HG03064 (cell line): ENCODE data around the gene CCDC150.
"Not testable (repeated sequence)": the region's sequence is repeated elsewhere in the genome, so short reads cannot be mapped to it uniquely, and the experiment has no call there.

Source experiments
- ATAC-seq: cut with Tn5 transposase; IDR thresholded peaks from one replicate; pipeline ENCODE4 v1.9.1; 2021; ENCODE audit warnings: low read depth; ENCODE audit not compliant: unreplicated experiment

CCDC150 gene

GRCh38 chr2:196630531-196630930 is 9.0 kb upstream of the CCDC150 start:
- no peak for ATAC-seq

- ATAC-seq: no peak
These were observed 4.4 kb upstream of the CCDC150 start for GRCh38 chr2:196635156-196635555.

GRCh38 chr2:196638765-196639164 is 750 bp upstream of the CCDC150 start:
- ATAC-seq: no peak

- peak; percentile 1 for ATAC-seq
These were observed 575 bp downstream of the CCDC150 start for GRCh38 chr2:196640031-196640548.

- ATAC-seq: no peak
These were observed 9.7 kb downstream of the CCDC150 start for GRCh38 chr2:196649202-196649601.

GRCh38 chr2:196651387-196652094 is 12.0 kb downstream of the CCDC150 start:
- no peak for ATAC-seq

- ATAC-seq: no peak
These were observed 13.4 kb downstream of the CCDC150 start for GRCh38 chr2:196652869-196653268.

- ATAC-seq: no peak
These were observed 14.3 kb downstream of the CCDC150 start for GRCh38 chr2:196653843-196654242.

- no peak for ATAC-seq
These were observed 16.2 kb downstream of the CCDC150 start for GRCh38 chr2:196655761-196656160.

- no peak for ATAC-seq
These were observed 17.8 kb downstream of the CCDC150 start for GRCh38 chr2:196657333-196657732.

GRCh38 chr2:196659844-196660243 is 20.3 kb downstream of the CCDC150 start:
- ATAC-seq: no peak

- no peak for ATAC-seq
These were observed 20.7 kb downstream of the CCDC150 start for GRCh38 chr2:196660244-196660643.

GRCh38 chr2:196670342-196670741 is 30.8 kb downstream of the CCDC150 start:
- no peak for ATAC-seq

GRCh38 chr2:196675963-196676362 is 36.4 kb downstream of the CCDC150 start:
- ATAC-seq: no peak

- ATAC-seq: no peak
These were observed 37.9 kb downstream of the CCDC150 start for GRCh38 chr2:196677404-196677803.

- no peak for ATAC-seq
These were observed 39.9 kb downstream of the CCDC150 start for GRCh38 chr2:196679368-196679767.

- no peak for ATAC-seq
These were observed 42.0 kb downstream of the CCDC150 start for GRCh38 chr2:196681510-196681909.

GRCh38 chr2:196685792-196686191 is 46.3 kb downstream of the CCDC150 start:
- no peak for ATAC-seq

- not testable (repeated sequence) for ATAC-seq
These were observed 47.2 kb downstream of the CCDC150 start for GRCh38 chr2:196686737-196687136.

- ATAC-seq: no peak
These were observed 57.0 kb downstream of the CCDC150 start for GRCh38 chr2:196696423-196697079.

GRCh38 chr2:196697825-196698224 is 58.3 kb downstream of the CCDC150 start:
- ATAC-seq: no peak

GRCh38 chr2:196702641-196703040 is 63.1 kb downstream of the CCDC150 start:
- ATAC-seq: no peak
